Lung microvascular endothelial cell (primary cell): ENCODE measurements around the gene RPL21. TPM values are rescaled to one million over a fixed set of nuclear protein-coding genes. Genes with fewer than 3 reads are reported as not detected.

Experiments used
- DNase-seq, 2 donors: peaks; one replicate each; pipeline versions ENCODE4 v3.0.0 to v3.0.0-alpha.2; 2010; ENCODE audit warnings: low read depth in 2 of 2
- total RNA-seq: library from RNA; depleted of rRNA; stranded (reverse); fragments of >200 nt; gene quantifications from 2 replicates; pipeline ENCODE4 v1.2.1, GENCODE V29; 2014

RPL21 gene
- total RNA-seq, 1 donor from 2014 or later = 659 TPM

DNA sequence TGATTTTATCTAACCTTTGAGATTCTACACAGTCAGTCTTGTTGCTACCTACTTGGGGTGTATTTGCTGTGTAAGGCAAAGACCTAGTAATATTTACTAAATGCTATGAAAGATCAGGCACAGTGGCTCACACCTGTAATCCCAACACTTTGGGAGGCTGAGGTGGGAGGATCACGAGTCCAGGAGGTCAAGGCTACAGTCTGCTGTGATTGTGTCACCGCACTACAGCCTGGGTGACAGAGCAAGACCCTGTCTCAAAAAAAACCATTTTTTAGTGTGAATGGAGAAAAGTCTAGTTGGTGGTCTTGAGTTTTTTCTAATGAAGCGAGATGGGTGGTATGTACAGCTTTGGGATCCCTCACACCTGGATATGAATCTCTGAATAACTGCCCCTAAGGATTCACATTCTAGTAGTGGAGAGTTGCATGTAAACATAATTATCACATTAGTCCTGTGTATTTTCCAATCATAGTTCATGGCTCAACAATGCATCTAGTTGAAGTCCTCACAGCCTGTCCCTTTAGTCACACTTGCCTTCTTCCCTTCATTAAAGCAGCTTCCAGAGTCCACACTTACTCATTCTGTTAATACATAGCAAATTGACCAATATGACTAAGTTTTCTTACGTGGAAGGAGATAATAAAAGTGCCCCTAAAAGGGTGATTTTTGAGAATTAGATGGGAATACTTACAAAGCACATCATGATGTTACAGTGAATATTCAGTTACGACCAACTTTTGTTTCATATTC is 7.5 kb downstream of the RPL21 start:
- DNase-seq = no peak

DNA sequence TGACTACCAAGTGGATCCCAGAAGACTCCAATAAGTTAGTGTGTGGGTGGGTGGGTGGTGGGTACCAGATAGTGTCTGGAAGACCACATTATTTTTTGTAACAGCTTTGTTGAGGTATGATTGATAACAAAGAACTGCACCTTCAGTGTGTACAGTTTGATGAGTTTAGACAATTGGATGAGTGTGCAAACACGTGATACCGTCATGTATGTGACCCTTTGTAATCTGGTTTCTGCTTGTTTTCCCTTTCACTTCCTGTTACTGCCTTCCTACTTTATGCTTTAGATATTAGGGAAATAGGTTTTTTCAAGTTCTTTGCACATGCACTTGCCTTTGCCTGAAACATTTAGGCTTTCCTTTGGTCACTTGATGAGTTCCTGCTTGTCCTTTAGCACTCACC is 8.5 kb downstream of the RPL21 start:
- DNase-seq = peak; percentile 56 to 58

GRCh38 chr13:27261396-27261795 is 10.0 kb downstream of the RPL21 start:
- no peak for DNase-seq

DNA sequence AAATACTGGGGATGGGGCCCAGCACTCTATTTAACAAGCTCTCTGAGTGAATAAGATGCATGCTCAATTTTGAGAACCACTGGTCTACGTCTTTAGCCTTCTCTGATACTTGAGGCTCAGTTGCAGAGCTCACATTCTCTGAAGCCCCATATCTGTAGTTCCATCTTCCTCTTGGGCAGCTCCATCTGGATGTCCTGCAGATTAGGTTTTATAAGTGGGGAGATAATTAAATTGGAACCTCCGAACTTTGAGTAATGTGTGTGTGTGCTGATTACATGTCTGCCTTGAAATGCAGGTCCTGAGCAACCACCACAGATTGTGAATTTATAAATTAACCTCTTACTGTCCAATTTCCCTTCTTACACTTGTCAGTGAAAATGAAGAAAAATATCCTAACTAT is 12.1 kb downstream of the RPL21 start:
- no peak for DNase-seq

- DNase-seq = no peak
These were observed 12.8 kb downstream of the RPL21 start for GRCh38 chr13:27264181-27264580.

DNA sequence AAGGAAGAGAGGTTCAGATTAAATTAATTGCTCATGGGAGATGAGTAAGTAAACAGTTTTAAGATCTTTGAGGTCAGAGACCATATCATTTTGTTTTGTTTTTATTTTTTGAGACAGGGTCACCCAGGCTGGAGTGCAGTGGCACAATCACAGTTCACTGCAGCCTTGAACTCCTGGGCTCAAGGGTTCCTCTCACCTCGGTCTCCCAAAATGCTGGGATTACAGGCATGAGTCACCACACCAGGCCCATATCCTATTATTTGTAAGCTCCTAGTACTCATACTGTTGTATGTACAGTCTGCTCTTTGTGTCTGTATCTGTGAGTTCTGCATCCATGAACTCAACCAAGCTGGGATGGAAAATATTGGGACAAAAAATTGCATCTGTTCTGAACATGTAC is 13.3 kb downstream of the RPL21 start:
- DNase-seq = no peak

GRCh38 chr13:27266917-27267316 is 15.6 kb downstream of the RPL21 start:
- DNase-seq = no peak

DNA sequence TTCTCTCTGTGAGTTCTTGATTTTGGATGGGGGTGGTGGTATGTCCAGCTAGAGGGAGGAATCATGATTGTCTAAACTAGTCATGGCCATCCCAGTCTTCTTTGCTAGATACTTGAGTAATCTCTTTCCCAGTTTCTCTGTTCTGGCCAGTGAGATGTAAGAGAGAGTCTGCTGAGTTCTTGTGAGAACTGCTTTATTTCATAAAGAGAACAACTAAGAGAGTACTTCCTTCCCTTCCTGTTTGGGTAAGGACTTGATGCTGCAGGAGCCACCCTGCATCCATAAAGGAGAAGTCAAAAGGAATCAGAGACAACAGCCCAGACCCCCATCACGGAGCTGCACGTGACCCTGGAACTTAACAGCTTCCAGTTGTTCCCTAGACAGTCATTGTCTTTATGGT is 16.2 kb downstream of the RPL21 start:
- DNase-seq = no peak

- DNase-seq = no peak
These were observed 17.8 kb downstream of the RPL21 start for GRCh38 chr13:27269114-27269665.

DNA sequence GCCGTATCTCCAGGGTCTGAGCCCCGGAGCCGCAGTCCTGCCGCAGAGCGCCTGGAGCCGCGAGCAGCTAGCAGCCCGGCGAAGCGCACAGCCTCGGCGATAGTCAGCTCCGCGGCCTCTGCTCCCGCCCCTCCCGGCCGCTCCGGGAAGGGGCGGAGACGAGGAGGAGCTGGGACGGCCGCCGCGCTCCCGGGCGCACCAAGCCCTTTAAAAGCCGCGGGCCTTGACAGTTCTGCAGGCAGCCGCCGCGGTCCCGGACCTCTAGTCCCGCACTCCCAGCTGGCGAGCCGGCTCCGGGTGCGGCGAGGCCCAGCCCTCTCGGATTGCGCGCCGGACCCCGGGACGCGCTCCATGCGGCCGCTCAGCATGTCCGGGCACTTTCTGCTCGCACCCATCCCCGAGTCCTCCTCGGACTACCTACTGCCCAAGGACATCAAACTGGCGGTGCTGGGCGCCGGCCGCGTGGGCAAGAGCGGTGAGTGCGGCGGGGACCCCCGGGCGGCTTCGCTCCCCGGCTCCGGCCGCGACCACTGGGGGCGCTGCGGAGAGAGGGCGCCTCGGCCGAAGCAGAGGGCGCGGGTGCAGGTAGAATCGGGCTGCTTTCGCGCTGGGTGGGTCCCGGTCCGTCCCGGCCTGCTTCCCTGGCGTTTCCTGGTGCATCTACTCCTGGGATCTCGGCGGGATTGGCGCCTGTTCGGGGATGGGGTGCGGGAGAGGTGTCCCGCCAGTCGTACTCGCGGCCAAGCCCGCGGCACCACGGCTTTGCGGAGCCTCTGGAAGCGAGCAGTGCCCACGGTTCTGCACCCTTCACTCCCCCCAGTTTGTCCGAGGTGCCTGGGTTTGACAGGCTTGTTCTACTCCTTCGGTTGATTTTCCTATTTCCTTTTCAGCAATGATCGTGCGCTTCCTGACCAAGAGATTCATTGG is 19.5 kb downstream of the RPL21 start, which contains the start of gene RASL11A:
Gene RASL11A, plus strand, starts transcription at position 237 of the 927 bp plus-strand sequence. Its CDS starts 115 bp downstream, at position 352.
- peak; percentile 87 to 89 for DNase-seq

- DNase-seq = no peak
These were observed 20.3 kb downstream of the RPL21 start for GRCh38 chr13:27271570-27272096.

- DNase-seq = no peak
These were observed 22.5 kb downstream of the RPL21 start for GRCh38 chr13:27273658-27274425.

DNA sequence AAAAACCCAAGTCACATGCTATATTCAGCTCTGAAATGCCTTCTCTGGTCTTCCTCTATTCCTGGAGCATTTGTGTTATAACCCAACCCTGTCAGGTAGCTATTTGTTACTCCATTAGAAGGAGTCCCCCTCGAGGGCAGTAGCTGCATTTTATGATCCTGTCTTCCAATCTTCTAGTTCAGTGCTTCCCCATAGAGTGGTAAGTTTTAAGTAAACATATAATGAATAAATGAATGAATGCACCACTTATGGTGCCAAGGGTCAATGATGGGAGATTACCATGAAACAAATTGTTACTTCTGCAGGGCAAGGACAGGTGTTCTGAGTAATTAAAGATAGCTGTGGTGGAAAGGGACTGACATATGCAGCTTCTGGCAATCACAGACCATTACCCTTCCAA is 23.3 kb downstream of the RPL21 start:
- DNase-seq = no peak

GRCh38 chr13:27276188-27276587 is 24.8 kb downstream of the RPL21 start:
- DNase-seq = no peak

DNA sequence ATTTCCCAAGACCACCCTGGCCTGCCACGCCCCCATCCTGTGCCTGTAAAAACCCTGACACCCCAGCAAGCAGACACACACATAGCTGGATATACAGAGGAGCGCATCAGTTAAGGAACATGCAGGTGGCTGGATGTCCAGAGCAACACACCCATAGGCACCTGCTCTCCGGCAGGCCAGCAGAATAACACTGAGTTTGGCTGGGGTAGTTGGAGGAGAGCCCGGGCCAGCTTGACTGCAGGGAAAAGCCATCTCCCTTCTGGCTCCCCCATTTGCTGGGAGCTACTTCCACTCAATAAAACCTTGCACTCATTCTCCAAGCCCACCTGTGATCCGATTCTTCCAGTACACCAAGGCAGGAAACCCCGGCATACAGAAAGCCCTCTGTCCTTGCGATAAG is 28.1 kb downstream of the RPL21 start:
- no peak for DNase-seq

DNA sequence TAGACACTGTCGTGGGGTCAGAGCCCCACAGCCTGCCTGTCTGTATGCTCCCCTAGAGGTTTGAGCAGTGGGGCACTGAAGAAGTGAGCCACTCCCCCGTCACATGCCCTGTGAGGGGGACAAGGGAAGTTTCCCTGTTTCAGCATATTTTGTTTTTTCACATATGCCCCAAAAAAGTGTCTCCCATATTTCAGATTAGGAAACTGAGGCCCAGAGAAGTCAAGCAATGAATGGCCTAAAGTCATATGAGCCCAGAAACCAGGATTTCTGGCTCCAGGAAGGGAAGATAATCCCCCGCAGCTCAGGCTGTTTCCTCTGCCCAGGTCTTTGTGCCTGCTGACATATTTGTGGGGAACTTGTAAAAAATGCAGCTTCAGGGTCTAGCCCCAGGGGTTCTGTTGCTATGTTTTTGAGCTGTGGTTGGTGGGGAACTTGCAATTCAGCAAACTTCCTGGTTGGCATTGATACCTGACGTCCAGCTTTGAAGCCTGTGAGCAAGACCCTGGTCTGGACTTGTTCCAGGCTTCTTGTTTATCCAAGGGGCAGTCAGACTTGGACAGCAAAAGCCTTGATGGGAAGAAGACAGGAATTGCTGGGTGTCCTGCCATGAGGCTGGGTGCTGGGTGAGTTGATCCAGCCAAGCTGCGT is 28.8 kb downstream of the RPL21 start:
- DNase-seq = no peak

GRCh38 chr13:27280841-27281240 is 29.5 kb downstream of the RPL21 start:
- DNase-seq = no peak

DNA sequence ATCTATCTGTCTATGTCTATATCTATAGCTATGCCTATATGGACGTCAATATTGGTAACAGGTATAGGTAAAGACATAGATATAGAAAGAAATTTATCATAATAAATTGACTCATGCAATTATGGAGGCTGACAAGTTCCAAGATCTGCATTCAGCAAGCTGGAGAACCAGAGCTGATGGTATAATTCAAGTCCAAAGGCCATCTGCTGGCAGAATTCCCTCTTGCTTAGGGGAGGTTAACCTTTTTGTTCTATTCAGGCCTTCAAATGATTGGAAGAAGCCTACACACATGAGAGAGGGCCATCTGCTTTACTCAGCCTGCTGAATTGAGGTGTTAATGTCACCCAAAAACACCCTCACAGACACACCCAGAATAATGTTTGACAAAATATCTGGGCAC is 30.1 kb downstream of the RPL21 start:
- peak; percentile 13 to 15 for DNase-seq

GRCh38 chr13:27283906-27284493 is 32.6 kb downstream of the RPL21 start:
- DNase-seq = peak; percentile 41 to 43

- no peak for DNase-seq
These were observed 37.0 kb downstream of the RPL21 start for GRCh38 chr13:27288392-27288791.
